Kidney (tissue), 14 donors: Measurements from ENCODE around the gene ZNF747. TPM values are rescaled to one million over a fixed set of nuclear protein-coding genes. Genes with fewer than 3 reads are reported as not detected.
A peak's percentile ranks its signal among the peaks of the same experiment; 100 is the strongest.

Experiments
- DNase-seq, 5 donors: peaks; one replicate each; pipeline ENCODE4 v3.0.0-alpha.2; 2013 to 2020
- FAIRE-seq: peaks from 2 replicates; lab custom pipeline; 2012; peaks lifted over from hg19 to GRCh38; lab: Jason Lieb, UNC
- H3K27ac ChIP-seq, 2 donors: one replicate each; pipeline ENCODE4 v1.7.0; 2013; ENCODE audit warnings: low read depth in 2 of 2, low read length in 2 of 2, inconsistent platforms in 1 of 2
- H3K27me3 ChIP-seq: one replicate; pipeline ENCODE4 v1.7.1; 2013; ENCODE audit warnings: low read length, inconsistent platforms; ENCODE audit not compliant: control insufficient read depth, insufficient read depth
- H3K36me3 ChIP-seq, 3 donors: one replicate each; pipeline versions ENCODE4 v1.7.0 to v1.7.1; 2013; ENCODE audit warnings: low read length in 3 of 3, control low read depth in 1 of 3, inconsistent platforms in 1 of 3; ENCODE audit not compliant: insufficient read depth in 3 of 3, control insufficient read depth in 2 of 3
- H3K4me1 ChIP-seq, 3 donors: one replicate each; pipeline versions ENCODE4 v1.7.0 to v1.7.1; 2013; ENCODE audit warnings: low read length in 3 of 3, inconsistent platforms in 1 of 3, low read depth in 1 of 3; ENCODE audit not compliant: control insufficient read depth in 2 of 3, insufficient read depth in 2 of 3
- H3K4me3 ChIP-seq, 3 donors: one replicate each; pipeline versions ENCODE4 v1.7.0 to v1.8.1; 2013; ENCODE audit warnings: low read length in 3 of 3, control low read depth in 1 of 3, inconsistent platforms in 1 of 3
- H3K9ac ChIP-seq, 3 donors: one replicate each; pipeline versions ENCODE4 v1.7.0 to v1.7.1; 2013; ENCODE audit warnings: low read length in 3 of 3, control low read depth in 1 of 3, inconsistent platforms in 1 of 3
- H3K9me3 ChIP-seq, 3 donors: one replicate each; pipeline versions ENCODE4 v1.7.0 to v1.7.1; 2013; ENCODE audit warnings: low read length in 3 of 3, control low read depth in 1 of 3, inconsistent platforms in 1 of 3; ENCODE audit not compliant: control insufficient read depth in 2 of 3, insufficient read depth in 1 of 3
- CTCF ChIP-seq: IDR thresholded peaks from 3 replicates; pipeline ENCODE4 v1.5.1; 2012; ENCODE audit warnings: mild to moderate bottlenecking, moderate library complexity, borderline replicate concordance; ENCODE audit not compliant: insufficient read depth; ENCODE audit errors: extremely low read depth
- intact Hi-C: fragments of 100-400 bp; cut with DNase I; formaldehyde crosslinking; loops from one replicate; pipeline ENCODE4 v1.11.1; 2022
- microRNA-seq: library from miRNA; unstranded; fragments of <30 nt; microRNA quantifications from one replicate; pipeline ENCODE4 v1.2.0, GENCODE V29; 2020
- polyA plus RNA-seq: library from polyadenylated mRNA; stranded (reverse); fragments of 350-450 nt; fragmentation: Illumina TruSeq; extraction: RNeasy Lipid Tissue Mini Kit (QIAGEN cat#74804); gene quantifications from one replicate; pipeline ENCODE4 v1.2.3, GENCODE V29; 2014; ENCODE audit warnings: low read depth, low replicate concordance; ENCODE audit not compliant: insufficient read depth
- total RNA-seq: library from RNA; stranded (reverse); fragmentation: NEBNext Ultra II Directional; extraction: Animal tissue kit (Norgen Biotek cat#: 25700); gene quantifications from one replicate; pipeline ENCODE4 v1.2.1, GENCODE V29; 2021
- donor health status: control.
- donor health status: control.
- donor health status: control.
- donor health status: control.
- donor health status: control.
- donor health status: DM: yes; HTN: yes; CAD: no.
- donor health status: Normal renal cell carcinoma (clear cell type).

The ZNF747 gene
- total and polyA plus RNA-seq, 2 donors from 2014 or later: 10.1 to 11.6 TPM

DNA sequence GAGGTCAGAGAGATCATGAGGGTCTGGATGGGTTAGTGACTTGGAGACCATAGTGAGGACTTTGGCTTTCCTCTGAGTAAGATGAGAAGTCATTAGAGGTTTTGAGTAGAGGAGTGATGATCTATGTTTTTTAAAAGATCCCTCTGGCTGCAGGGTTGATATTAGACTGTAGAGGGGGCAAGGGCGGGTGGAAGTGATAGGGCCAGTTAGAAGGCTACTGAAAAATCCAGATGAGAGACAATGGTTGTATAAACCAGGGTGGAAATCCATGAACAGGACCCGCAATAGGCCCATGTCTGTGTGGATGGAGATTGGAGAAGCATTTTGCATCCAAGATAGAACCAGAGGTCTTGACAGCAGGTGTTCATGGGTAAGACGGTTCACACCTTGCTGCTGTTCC is 52.3 kb downstream of the ZNF747 start:
- FAIRE-seq (no peak), DNase-seq (no peak)
- no peak overlapping the region for H3K27ac ChIP-seq
- intact Hi-C loops: no loop called here
- H3K4me1 ChIP-seq: no peaks in the 10 kb centered on the region
- H3K9me3 ChIP-seq: no peaks in the 10 kb centered on the region
- no peaks in the 10 kb centered on the region for H3K27me3 ChIP-seq
- H3K36me3 ChIP-seq: no peaks in the 10 kb centered on the region
- TF ChIP-seq CTCF: no peak
- no peak overlapping the region for H3K4me3 ChIP-seq
- H3K9ac ChIP-seq: no peak overlapping the region

DNA sequence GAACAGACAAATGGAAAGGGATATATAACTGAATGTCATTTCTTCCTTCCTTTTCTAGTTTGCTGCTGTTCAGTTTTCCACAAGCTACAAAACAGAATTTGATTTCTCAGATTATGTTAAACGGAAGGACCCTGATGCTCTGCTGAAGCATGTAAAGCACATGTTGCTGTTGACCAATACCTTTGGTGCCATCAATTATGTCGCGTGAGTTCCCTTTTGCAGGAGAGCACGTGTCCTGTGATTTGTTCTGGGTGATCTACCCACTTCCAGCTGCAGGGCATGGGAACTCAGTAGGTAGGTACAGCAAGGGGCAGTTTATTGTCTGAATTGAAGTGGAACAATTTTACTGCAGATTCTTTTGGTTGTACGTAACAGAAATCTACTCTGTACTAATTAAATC is 53.3 kb downstream of the ZNF747 start:
- Histone ChIP-seq H3K9ac (no peak overlapping the region), H3K4me1 (no peaks in the 10 kb centered on the region), H3K36me3 (no peaks in the 10 kb centered on the region), H3K27me3 (no peaks in the 10 kb centered on the region), H3K27ac (no peak overlapping the region), H3K4me3 (no peak overlapping the region), H3K9me3 (no peaks in the 10 kb centered on the region)
- TF ChIP-seq CTCF: no peak
- FAIRE-seq (no peak), DNase-seq (peak in 3 of 5 donors; percentile 27 to 54 (median 51))
- intact Hi-C loops: no loop called here

Small RNAs within 50 kb of the gene (microRNA-seq; reads per million reads assigned to microRNA genes)
- not detected for gene MIR4518

Other genes starting within 250 kb of the ZNF747 start
- 68.1 TPM for gene CD2BP2, start 179.6 kb downstream of the ZNF747 start, total RNA-seq
- 61.8 TPM for gene CD2BP2, start 179.6 kb downstream of the ZNF747 start, polyA plus RNA-seq
- 32.7 TPM for gene TBC1D10B, start 164.4 kb downstream of the ZNF747 start, total RNA-seq
- 30.1 TPM for gene TBC1D10B, start 164.4 kb downstream of the ZNF747 start, polyA plus RNA-seq
- not detected for gene MYL11, start 160.1 kb downstream of the ZNF747 start, total RNA-seq
- gene MYL11, start 160.1 kb downstream of the ZNF747 start, polyA plus RNA-seq: 2.3 TPM
- 12.8 TPM for gene SEPTIN1, start 152.3 kb downstream of the ZNF747 start, total RNA-seq
- 5.0 TPM for gene SEPTIN1, start 152.3 kb downstream of the ZNF747 start, polyA plus RNA-seq
- gene ZNF48, start 139.4 kb downstream of the ZNF747 start, total RNA-seq: 9.7 TPM
- 6.9 TPM for gene ZNF48, start 139.4 kb downstream of the ZNF747 start, polyA plus RNA-seq
- gene ZNF771, start 127.3 kb downstream of the ZNF747 start, total RNA-seq: 7.8 TPM
- gene ZNF771, start 127.3 kb downstream of the ZNF747 start, polyA plus RNA-seq: 14.8 TPM
- 39.1 TPM for gene DCTPP1, start 104.8 kb downstream of the ZNF747 start, total RNA-seq
- gene DCTPP1, start 104.8 kb downstream of the ZNF747 start, polyA plus RNA-seq: 64.7 TPM
- 82.3 TPM for gene SEPHS2, start 89.0 kb downstream of the ZNF747 start, total RNA-seq
- 137 TPM for gene SEPHS2, start 89.0 kb downstream of the ZNF747 start, polyA plus RNA-seq
- gene ITGAL, start 62.1 kb downstream of the ZNF747 start, total RNA-seq: 19.6 TPM
- 0.56 TPM for gene ITGAL, start 62.1 kb downstream of the ZNF747 start, polyA plus RNA-seq
- 36.2 TPM for gene ZNF768, start 8.3 kb downstream of the ZNF747 start, total RNA-seq
- gene ZNF768, start 8.3 kb downstream of the ZNF747 start, polyA plus RNA-seq: 46.9 TPM
- 11.9 TPM for gene ZNF764, start 23.5 kb upstream of the ZNF747 start, total RNA-seq
- 4.4 TPM for gene ZNF764, start 23.5 kb upstream of the ZNF747 start, polyA plus RNA-seq
- gene ZNF688, start 36.9 kb upstream of the ZNF747 start, total RNA-seq: 16.7 TPM
- gene ZNF688, start 36.9 kb upstream of the ZNF747 start, polyA plus RNA-seq: 32.7 TPM
- 18.5 TPM for gene ZNF785, start 50.8 kb upstream of the ZNF747 start, total RNA-seq
- gene ZNF785, start 50.8 kb upstream of the ZNF747 start, polyA plus RNA-seq: 6.3 TPM
- gene ZNF689, start 75.5 kb upstream of the ZNF747 start, total RNA-seq: 9.0 TPM
- 3.9 TPM for gene ZNF689, start 75.5 kb upstream of the ZNF747 start, polyA plus RNA-seq
- gene PRR14, start 116.1 kb upstream of the ZNF747 start, total RNA-seq: 51.6 TPM
- 44.2 TPM for gene PRR14, start 116.1 kb upstream of the ZNF747 start, polyA plus RNA-seq
- gene FBRS, start 123.6 kb upstream of the ZNF747 start, total RNA-seq: 66.2 TPM
- 26.3 TPM for gene FBRS, start 123.6 kb upstream of the ZNF747 start, polyA plus RNA-seq
- gene SRCAP, start 164.3 kb upstream of the ZNF747 start, total RNA-seq: 71.9 TPM
- gene SRCAP, start 164.3 kb upstream of the ZNF747 start, polyA plus RNA-seq: 1.6 TPM
- 27.8 TPM for gene PHKG2, start 213.6 kb upstream of the ZNF747 start, total RNA-seq
- 34.9 TPM for gene PHKG2, start 213.6 kb upstream of the ZNF747 start, polyA plus RNA-seq
- gene CFAP119, start 227.2 kb upstream of the ZNF747 start, total RNA-seq: 12.2 TPM
- gene CFAP119, start 227.2 kb upstream of the ZNF747 start, polyA plus RNA-seq: 13.5 TPM
- gene RNF40, start 227.5 kb upstream of the ZNF747 start, total RNA-seq: 109 TPM
- 74.3 TPM for gene RNF40, start 227.5 kb upstream of the ZNF747 start, polyA plus RNA-seq